HL-60 (cell line): ENCODE measurements around the gene CSTF1.

Source experiments
- DNase-seq, 2 experiments: peaks; one replicate each; pipeline ENCODE4 v3.0.0-alpha.2; 2010 to 2020; ENCODE audit warnings: low read depth in 1 of 2, low spot score in 1 of 2
- H3K27ac ChIP-seq: fragments of 250-450 bp; sonication (Bioruptor Pico); replicated peaks from 2 replicates; pipeline ENCODE4 v1.5.1; 2020; ENCODE audit warnings: mild to moderate bottlenecking, moderate library complexity
- H3K27me3 ChIP-seq: fragments of 250-450 bp; sonication (Bioruptor Pico); 2 replicates; pipeline ENCODE4 v1.5.1; 2021; ENCODE audit warnings: mild to moderate bottlenecking, moderate library complexity; ENCODE audit not compliant: insufficient read depth, poor library complexity, severe bottlenecking
- H3K4me3 ChIP-seq: replicated peaks from 2 replicates; pipeline ENCODE4 v1.5.1; 2011; ENCODE audit warnings: mild to moderate bottlenecking, control low read depth, low read length; ENCODE audit not compliant: insufficient read depth
- CTCF ChIP-seq: IDR thresholded peaks from one replicate; pipeline ENCODE4 v1.5.1; 2011; ENCODE audit warnings: low read length, control low read depth, inconsistent platforms; ENCODE audit not compliant: insufficient read depth
- GABPA ChIP-seq: IDR thresholded peaks from 2 replicates; pipeline ENCODE4 v1.6.1; 2012; ENCODE audit warnings: low read depth
- POLR2AphosphoS5 ChIP-seq: IDR thresholded peaks from 2 replicates; pipeline ENCODE4 v1.6.1; 2012; ENCODE audit warnings: low read depth
- REST ChIP-seq: IDR thresholded peaks from 2 replicates; pipeline ENCODE4 v1.6.1; 2012; ENCODE audit warnings: low read depth; ENCODE audit not compliant: insufficient replicate concordance
- SPI1 ChIP-seq: IDR thresholded peaks from 2 replicates; pipeline ENCODE4 v1.6.1; 2012; ENCODE audit warnings: low read depth, mild to moderate bottlenecking, borderline replicate concordance

Gene CSTF1

GRCh38 chr20:56361900-56362299 lies 30.5 kb upstream of the CSTF1 start:
- DNase-seq: no peak
- Histone ChIP-seq H3K4me3 (no peak overlapping the region), H3K27ac (no peak overlapping the region), H3K27me3 (no peaks in the 10 kb centered on the region)
- TF ChIP-seq CTCF (no peak), REST (no peak), SPI1 (no peak), POLR2AphosphoS5 (no peak), GABPA (no peak)

- no peak overlapping the region for H3K27ac ChIP-seq
- H3K27me3 ChIP-seq: no peaks in the 10 kb centered on the region
- no peak overlapping the region for H3K4me3 ChIP-seq
- no peak for DNase-seq
- TF ChIP-seq POLR2AphosphoS5 (no peak), REST (no peak), SPI1 (no peak), GABPA (no peak), CTCF (no peak)
These were observed 29.5 kb upstream of the CSTF1 start for GRCh38 chr20:56362833-56363413.

- Histone ChIP-seq H3K27me3 (no peaks in the 10 kb centered on the region), H3K4me3 (no peak overlapping the region), H3K27ac (no peak overlapping the region)
- TF ChIP-seq SPI1: no peak
- no peak for TF ChIP-seq CTCF
- no peak for TF ChIP-seq GABPA
- TF ChIP-seq REST: no peak
- TF ChIP-seq POLR2AphosphoS5: no peak
- no peak for DNase-seq
These were observed 29.0 kb upstream of the CSTF1 start for GRCh38 chr20:56363491-56363890.
